OCI-LY3 (cell line): ENCODE data around the gene RPS25.
"Not testable (repeated sequence)": the region's sequence is repeated elsewhere in the genome, so short reads cannot be mapped to it uniquely, and the experiment has no call there.

ENCODE experiments used
- EZH2phosphoT487 ChIP-seq: fragments of 200-600 bp; shearing (Covaris generic); IDR thresholded peaks from 2 replicates; pipeline ENCODE4 v1.6.1; 2018; ENCODE audit warnings: antibody characterized with exemption, mixed run types, low read depth
- TF ChIP-seq, protein P1 (sequence below): fragments of 200-600, 300-600 bp; sonication (generic); IDR thresholded peaks from 2 replicates; pipeline ENCODE4 v1.5.1; 2014; ENCODE audit warnings: antibody characterized with exemption, low read length, low read depth

DNA sequence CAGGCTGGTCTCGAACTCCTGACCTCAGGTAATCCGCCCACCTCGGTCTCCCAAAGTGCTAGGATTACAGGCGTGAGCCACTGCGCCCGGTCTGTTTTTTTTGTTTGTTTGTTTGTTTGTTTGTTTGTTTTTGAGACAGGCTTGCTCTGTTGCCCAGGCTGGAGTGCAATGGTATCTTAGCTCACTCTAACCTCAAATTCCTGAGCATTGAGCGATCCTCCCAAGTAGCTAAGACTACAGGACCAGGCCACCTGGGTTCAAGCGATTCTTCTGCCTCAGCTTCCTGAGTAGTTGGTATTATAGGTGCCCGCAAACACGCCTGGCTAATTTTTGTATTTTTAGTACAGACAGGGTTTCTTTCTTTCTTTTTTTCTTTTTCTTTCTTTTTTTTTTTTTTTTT lies 15.3 kb upstream of the RPS25 start:
- TF ChIP-seq, protein P1, sequence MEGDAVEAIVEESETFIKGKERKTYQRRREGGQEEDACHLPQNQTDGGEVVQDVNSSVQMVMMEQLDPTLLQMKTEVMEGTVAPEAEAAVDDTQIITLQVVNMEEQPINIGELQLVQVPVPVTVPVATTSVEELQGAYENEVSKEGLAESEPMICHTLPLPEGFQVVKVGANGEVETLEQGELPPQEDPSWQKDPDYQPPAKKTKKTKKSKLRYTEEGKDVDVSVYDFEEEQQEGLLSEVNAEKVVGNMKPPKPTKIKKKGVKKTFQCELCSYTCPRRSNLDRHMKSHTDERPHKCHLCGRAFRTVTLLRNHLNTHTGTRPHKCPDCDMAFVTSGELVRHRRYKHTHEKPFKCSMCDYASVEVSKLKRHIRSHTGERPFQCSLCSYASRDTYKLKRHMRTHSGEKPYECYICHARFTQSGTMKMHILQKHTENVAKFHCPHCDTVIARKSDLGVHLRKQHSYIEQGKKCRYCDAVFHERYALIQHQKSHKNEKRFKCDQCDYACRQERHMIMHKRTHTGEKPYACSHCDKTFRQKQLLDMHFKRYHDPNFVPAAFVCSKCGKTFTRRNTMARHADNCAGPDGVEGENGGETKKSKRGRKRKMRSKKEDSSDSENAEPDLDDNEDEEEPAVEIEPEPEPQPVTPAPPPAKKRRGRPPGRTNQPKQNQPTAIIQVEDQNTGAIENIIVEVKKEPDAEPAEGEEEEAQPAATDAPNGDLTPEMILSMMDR, result not testable (repeated sequence)
- not testable (repeated sequence) for TF ChIP-seq EZH2phosphoT487
